CD4-positive, CD25-positive, alpha-beta regulatory T cell (primary cell): Measurements from ENCODE around the gene ADGRV1. TPM values are rescaled to one million over a fixed set of nuclear protein-coding genes. Genes with fewer than 3 reads are reported as not detected.

Experiments
- ATAC-seq, 2 donors: fragments of 150-1000 bp; cut with Tn5 transposase; one replicate each; pipeline ENCODE4 v1.10.0; 2021; ENCODE audit warnings: low read depth in 2 of 2, moderate number of reproducible peaks in 2 of 2, moderate library complexity in 1 of 2
- DNase-seq, 3 donors: peaks; one replicate each; pipeline versions ENCODE4 v3.0.0 to v3.0.0-alpha.2; 2012 to 2022; ENCODE audit warnings: mixed read lengths in 1 of 3
- H3K27ac ChIP-seq: one replicate; pipeline ENCODE4 v1.7.0; 2013; ENCODE audit warnings: mild to moderate bottlenecking, low read length; ENCODE audit not compliant: insufficient read depth, poor library complexity, severe bottlenecking
- H3K27me3 ChIP-seq: one replicate; pipeline ENCODE4 v1.7.0; 2013; ENCODE audit warnings: low read length; ENCODE audit not compliant: control insufficient read depth, insufficient read depth
- H3K36me3 ChIP-seq: one replicate; pipeline ENCODE4 v1.7.0; 2013; ENCODE audit warnings: mild to moderate bottlenecking, low read length, moderate library complexity; ENCODE audit not compliant: control insufficient read depth, insufficient read depth
- H3K4me1 ChIP-seq: 2 replicates; pipeline ENCODE4 v1.7.0; 2013; ENCODE audit warnings: mild to moderate bottlenecking, low read length; ENCODE audit not compliant: insufficient read depth, control insufficient read depth, poor library complexity, severe bottlenecking
- H3K4me3 ChIP-seq: one replicate; pipeline ENCODE4 v1.7.0; 2013; ENCODE audit warnings: low read depth, mild to moderate bottlenecking, low read length, moderate library complexity
- H3K9me3 ChIP-seq, 2 experiments: 1 replicate in 1 of 2; 2 replicates in 1 of 2; pipeline ENCODE4 v1.7.0; 2013; ENCODE audit warnings: low read length in 2 of 2, mild to moderate bottlenecking in 1 of 2, moderate library complexity in 1 of 2; ENCODE audit not compliant: control insufficient read depth in 2 of 2
- H3K27ac Mint-ChIP-seq, 3 donors: one replicate each; pipeline ENCODE4 v1.8.0; 2020 to 2022; ENCODE audit warnings: mild to moderate bottlenecking in 3 of 3, mixed read lengths in 3 of 3, moderate library complexity in 2 of 3
- H3K27me3 Mint-ChIP-seq: one replicate; pipeline ENCODE4 v1.8.0; 2022; ENCODE audit warnings: mild to moderate bottlenecking, mixed read lengths
- H3K36me3 Mint-ChIP-seq: one replicate; pipeline ENCODE4 v1.8.0; 2020; ENCODE audit warnings: mixed read lengths
- H3K4me1 Mint-ChIP-seq, 4 donors: one replicate each; pipeline ENCODE4 v1.8.0; 2020 to 2022; ENCODE audit warnings: mixed read lengths in 4 of 4, mild to moderate bottlenecking in 1 of 4
- H3K4me3 Mint-ChIP-seq, 4 donors: one replicate each; pipeline ENCODE4 v1.8.0; 2020 to 2022; ENCODE audit warnings: mild to moderate bottlenecking in 4 of 4, mixed read lengths in 4 of 4, moderate library complexity in 3 of 4
- H3K9me3 Mint-ChIP-seq, 7 donors: one replicate each; pipeline ENCODE4 v1.8.0; 2020 to 2022; ENCODE audit warnings: mixed read lengths in 7 of 7, mild to moderate bottlenecking in 3 of 7, moderate library complexity in 2 of 7
- polyA plus RNA-seq, 4 donors: library from polyadenylated mRNA; unstranded; fragments of 300-500 nt; fragmentation: Illumina TruSeq; gene quantifications; one replicate each; pipeline ENCODE4 v1.2.3, GENCODE V29; 2021
- total RNA-seq: library from RNA; stranded (reverse); gene quantifications from one replicate; pipeline ENCODE4 v1.2.3, GENCODE V29; 2022

ADGRV1 gene
- total and polyA plus RNA-seq, 5 donors from 2014 or later = 0.42 to 0.52 TPM; not detected in 3

- Histone ChIP-seq H3K27ac (no peak overlapping the region), H3K36me3 (no peaks in the 10 kb centered on the region), H3K27me3 (peaks cover 3% of the 10 kb centered on the region), H3K4me1 (no peaks in the 10 kb centered on the region), H3K4me3 (no peak overlapping the region), H3K9me3 (no peaks in the 10 kb centered on the region)
- Mint-ChIP-seq H3K36me3 (no peaks in the 10 kb centered on the region), H3K27me3 (peaks cover 41% of the 10 kb centered on the region), H3K4me1 (peaks cover 0 to 15% (median 2%) of the 10 kb centered on the region in 4 donors), H3K27ac (peak overlapping the region in 1 of 3 donors; percentile 67), H3K4me3 (peak overlapping the region in 2 of 4 donors; percentile 13 to 44), H3K9me3 (peaks cover 0 to 3% (median 0%) of the 10 kb centered on the region in 7 donors)
- ATAC-seq (no peak), DNase-seq (peak in 1 of 3 donors; percentile 1)
These were observed 314.5 kb downstream of the ADGRV1 start for GRCh38 chr5:90873033-90873517.

- H3K4me3 ChIP-seq = no peak overlapping the region
- H3K27ac ChIP-seq = no peak overlapping the region
- no peaks in the 10 kb centered on the region for H3K36me3 Mint-ChIP-seq
- H3K27ac Mint-ChIP-seq = no peak overlapping the region
- no peak for DNase-seq
- peaks cover 9% of the 10 kb centered on the region for H3K27me3 ChIP-seq
- ATAC-seq = no peak
- H3K36me3 ChIP-seq = no peaks in the 10 kb centered on the region
- peaks cover 0 to 15% (median 2%) of the 10 kb centered on the region in 4 donors for H3K4me1 Mint-ChIP-seq
- H3K9me3 ChIP-seq = no peaks in the 10 kb centered on the region
- peaks cover 0 to 3% (median 0%) of the 10 kb centered on the region in 7 donors for H3K9me3 Mint-ChIP-seq
- H3K27me3 Mint-ChIP-seq = peaks cover 33% of the 10 kb centered on the region
- H3K4me3 Mint-ChIP-seq = no peak overlapping the region
- no peaks in the 10 kb centered on the region for H3K4me1 ChIP-seq
These were observed 315.5 kb downstream of the ADGRV1 start for GRCh38 chr5:90874066-90874465.

GRCh38 chr5:90875456-90875855, 316.9 kb downstream of the ADGRV1 start:
- Mint-ChIP-seq H3K4me3 (no peak overlapping the region), H3K36me3 (no peaks in the 10 kb centered on the region), H3K27me3 (peaks cover 24% of the 10 kb centered on the region), H3K9me3 (no peaks in the 10 kb centered on the region), H3K27ac (peak overlapping the region in 1 of 3 donors; percentile 22), H3K4me1 (peaks cover 0 to 15% (median 0%) of the 10 kb centered on the region in 4 donors)
- ATAC-seq = no peak
- H3K36me3 ChIP-seq = no peaks in the 10 kb centered on the region
- no peak for DNase-seq
- H3K9me3 ChIP-seq = no peaks in the 10 kb centered on the region
- H3K4me1 ChIP-seq = no peaks in the 10 kb centered on the region
- H3K27ac ChIP-seq = no peak overlapping the region
- no peak overlapping the region for H3K4me3 ChIP-seq
- H3K27me3 ChIP-seq = peaks cover 9% of the 10 kb centered on the region

- H3K9me3 ChIP-seq = no peaks in the 10 kb centered on the region
- H3K27ac ChIP-seq = no peak overlapping the region
- no peaks in the 10 kb centered on the region for H3K4me1 ChIP-seq
- ATAC-seq (no peak), DNase-seq (no peak)
- no peaks in the 10 kb centered on the region for H3K9me3 Mint-ChIP-seq
- H3K36me3 Mint-ChIP-seq = no peaks in the 10 kb centered on the region
- H3K4me3 Mint-ChIP-seq = no peak overlapping the region
- no peaks in the 10 kb centered on the region for H3K36me3 ChIP-seq
- peaks cover 0 to 15% (median 0%) of the 10 kb centered on the region in 4 donors for H3K4me1 Mint-ChIP-seq
- no peak overlapping the region for H3K4me3 ChIP-seq
- H3K27me3 ChIP-seq = peaks cover 9% of the 10 kb centered on the region
- peaks cover 22% of the 10 kb centered on the region for H3K27me3 Mint-ChIP-seq
- no peak overlapping the region for H3K27ac Mint-ChIP-seq
These were observed 317.8 kb downstream of the ADGRV1 start for GRCh38 chr5:90876366-90876765.

DNA sequence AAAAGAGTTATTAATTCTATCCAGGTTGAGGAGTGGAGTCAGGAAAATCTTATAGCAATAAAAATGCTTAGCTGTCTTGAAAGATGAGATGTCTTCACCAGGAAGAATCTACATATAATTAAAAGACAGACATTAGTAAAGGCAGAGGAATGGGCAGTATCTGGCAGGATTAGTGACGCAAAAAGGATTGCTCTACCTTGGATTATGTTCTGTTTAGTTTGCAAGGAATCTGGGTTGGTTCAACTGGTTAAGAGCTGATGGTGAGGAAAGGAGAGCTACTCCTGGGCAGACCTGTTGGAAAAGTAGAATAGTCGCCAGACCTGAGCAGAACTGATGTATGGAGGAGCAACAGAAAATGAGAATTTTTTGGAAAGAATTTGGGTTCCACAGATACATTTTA, 318.5 kb downstream of the ADGRV1 start:
- no peaks in the 10 kb centered on the region for H3K36me3 Mint-ChIP-seq
- H3K4me1 Mint-ChIP-seq = peaks cover 0 to 15% (median 0%) of the 10 kb centered on the region in 4 donors
- Histone ChIP-seq H3K4me3 (no peak overlapping the region), H3K27me3 (peaks cover 9% of the 10 kb centered on the region), H3K4me1 (no peaks in the 10 kb centered on the region), H3K27ac (no peak overlapping the region), H3K9me3 (no peaks in the 10 kb centered on the region), H3K36me3 (no peaks in the 10 kb centered on the region)
- DNase-seq (no peak), ATAC-seq (no peak)
- no peak overlapping the region for H3K27ac Mint-ChIP-seq
- peaks cover 19% of the 10 kb centered on the region for H3K27me3 Mint-ChIP-seq
- H3K9me3 Mint-ChIP-seq = no peaks in the 10 kb centered on the region
- H3K4me3 Mint-ChIP-seq = no peak overlapping the region

DNA sequence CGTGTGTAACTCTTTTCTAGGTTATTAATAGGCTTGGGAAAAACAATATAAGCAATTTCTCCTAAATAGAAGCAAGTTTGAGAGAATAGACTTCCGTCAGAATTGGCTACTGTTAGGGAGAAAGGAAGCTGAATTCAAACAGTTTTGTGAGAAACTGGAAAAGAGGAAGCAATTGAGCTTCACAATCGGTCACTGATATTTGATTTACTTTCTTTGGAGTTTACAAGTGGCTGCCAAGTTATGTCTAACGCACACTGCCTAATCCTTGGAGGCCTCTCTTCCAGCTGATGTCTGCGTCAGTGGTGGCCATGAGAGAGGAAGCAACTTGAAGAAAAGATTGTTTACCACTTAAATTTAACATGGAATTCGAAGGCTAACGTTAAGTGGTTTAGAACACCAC, 319.5 kb downstream of the ADGRV1 start:
- no peak overlapping the region for H3K27ac ChIP-seq
- H3K4me1 ChIP-seq = no peaks in the 10 kb centered on the region
- H3K36me3 ChIP-seq = no peaks in the 10 kb centered on the region
- Mint-ChIP-seq H3K27ac (no peak overlapping the region), H3K27me3 (peaks cover 19% of the 10 kb centered on the region), H3K36me3 (no peaks in the 10 kb centered on the region), H3K4me1 (peaks cover 0 to 11% (median 0%) of the 10 kb centered on the region in 4 donors), H3K9me3 (no peaks in the 10 kb centered on the region), H3K4me3 (no peak overlapping the region)
- no peaks in the 10 kb centered on the region for H3K9me3 ChIP-seq
- DNase-seq = no peak
- H3K4me3 ChIP-seq = no peak overlapping the region
- ATAC-seq = no peak
- H3K27me3 ChIP-seq = peaks cover 9% of the 10 kb centered on the region

DNA sequence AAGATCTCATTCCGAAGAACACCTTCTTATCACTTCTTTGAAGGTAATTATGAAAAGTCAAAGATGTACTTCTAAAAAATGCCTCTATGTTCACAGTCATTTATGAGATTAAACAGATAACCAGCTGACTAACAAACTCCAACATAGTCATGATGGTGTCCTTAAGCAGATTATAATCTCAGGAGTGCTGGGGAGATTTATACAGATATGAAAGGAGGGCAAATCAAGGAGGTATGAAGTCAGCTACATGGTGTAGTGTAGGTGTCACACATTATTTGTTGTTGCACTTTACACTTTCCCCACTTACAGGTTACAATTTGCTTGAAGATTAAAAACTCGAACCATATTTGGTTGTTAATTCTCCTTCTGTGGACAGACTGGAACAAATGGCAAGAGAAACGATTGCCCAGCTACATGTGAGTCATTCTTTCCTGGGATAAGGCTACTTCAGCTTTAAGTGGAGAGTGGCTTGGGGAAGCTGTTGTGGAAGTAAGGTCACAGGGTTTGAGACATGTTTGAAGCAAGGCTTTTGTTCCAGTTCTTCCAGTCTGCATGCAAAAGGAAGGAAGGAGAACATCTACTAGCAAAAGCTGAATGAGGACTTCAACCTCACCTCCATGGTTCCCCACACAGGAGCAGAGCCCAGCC, 320.1 kb downstream of the ADGRV1 start:
- Histone ChIP-seq H3K27ac (no peak overlapping the region), H3K9me3 (no peaks in the 10 kb centered on the region), H3K27me3 (peaks cover 9% of the 10 kb centered on the region), H3K4me3 (no peak overlapping the region), H3K36me3 (no peaks in the 10 kb centered on the region), H3K4me1 (no peaks in the 10 kb centered on the region)
- ATAC-seq = no peak
- Mint-ChIP-seq H3K36me3 (no peaks in the 10 kb centered on the region), H3K27ac (no peak overlapping the region), H3K9me3 (no peaks in the 10 kb centered on the region), H3K4me3 (no peak overlapping the region), H3K27me3 (peaks cover 15% of the 10 kb centered on the region), H3K4me1 (peaks cover 0 to 7% (median 0%) of the 10 kb centered on the region in 4 donors)
- DNase-seq = no peak

GRCh38 chr5:90881626-90882150, 323.1 kb downstream of the ADGRV1 start:
- H3K4me3 ChIP-seq = no peak overlapping the region
- Mint-ChIP-seq H3K9me3 (peaks cover 0 to 1% (median 0%) of the 10 kb centered on the region in 7 donors), H3K36me3 (no peaks in the 10 kb centered on the region), H3K4me1 (no peaks in the 10 kb centered on the region), H3K27ac (no peak overlapping the region), H3K4me3 (no peak overlapping the region), H3K27me3 (peaks cover 16% of the 10 kb centered on the region)
- DNase-seq = no peak
- no peak overlapping the region for H3K27ac ChIP-seq
- ATAC-seq = no peak
- no peaks in the 10 kb centered on the region for H3K36me3 ChIP-seq
- no peaks in the 10 kb centered on the region for H3K4me1 ChIP-seq
- peaks cover 9% of the 10 kb centered on the region for H3K27me3 ChIP-seq
- H3K9me3 ChIP-seq = no peaks in the 10 kb centered on the region
